ENCODE measurements around the gene LRP2.

The LRP2 gene

DNA sequence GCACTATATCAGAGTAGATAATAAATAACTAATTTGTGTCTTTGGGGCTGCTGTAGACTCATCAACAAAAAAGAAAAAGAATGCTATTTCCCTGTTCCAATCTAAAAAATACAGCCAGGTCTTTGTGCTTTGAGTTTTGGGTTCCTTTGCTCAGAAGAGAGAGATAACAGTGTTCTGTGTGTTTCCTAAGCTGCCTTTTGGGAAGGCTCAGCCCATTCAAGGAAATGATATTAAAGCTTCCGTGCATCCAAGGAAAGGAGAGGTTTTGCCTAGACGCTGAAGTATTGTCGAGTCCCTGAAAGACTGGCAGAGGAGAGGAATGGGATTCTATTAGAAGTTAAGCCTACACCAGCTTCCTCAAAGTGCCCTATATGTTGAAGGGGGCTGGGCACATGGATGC, 25.8 kb upstream of the LRP2 start:
- no peak overlapping the region for H3K4me3 ChIP-seq (ENCODE audit: low read length)
- TF ChIP-seq, protein P1, sequence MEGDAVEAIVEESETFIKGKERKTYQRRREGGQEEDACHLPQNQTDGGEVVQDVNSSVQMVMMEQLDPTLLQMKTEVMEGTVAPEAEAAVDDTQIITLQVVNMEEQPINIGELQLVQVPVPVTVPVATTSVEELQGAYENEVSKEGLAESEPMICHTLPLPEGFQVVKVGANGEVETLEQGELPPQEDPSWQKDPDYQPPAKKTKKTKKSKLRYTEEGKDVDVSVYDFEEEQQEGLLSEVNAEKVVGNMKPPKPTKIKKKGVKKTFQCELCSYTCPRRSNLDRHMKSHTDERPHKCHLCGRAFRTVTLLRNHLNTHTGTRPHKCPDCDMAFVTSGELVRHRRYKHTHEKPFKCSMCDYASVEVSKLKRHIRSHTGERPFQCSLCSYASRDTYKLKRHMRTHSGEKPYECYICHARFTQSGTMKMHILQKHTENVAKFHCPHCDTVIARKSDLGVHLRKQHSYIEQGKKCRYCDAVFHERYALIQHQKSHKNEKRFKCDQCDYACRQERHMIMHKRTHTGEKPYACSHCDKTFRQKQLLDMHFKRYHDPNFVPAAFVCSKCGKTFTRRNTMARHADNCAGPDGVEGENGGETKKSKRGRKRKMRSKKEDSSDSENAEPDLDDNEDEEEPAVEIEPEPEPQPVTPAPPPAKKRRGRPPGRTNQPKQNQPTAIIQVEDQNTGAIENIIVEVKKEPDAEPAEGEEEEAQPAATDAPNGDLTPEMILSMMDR (IDR thresholded peaks at IDR 0.05; ENCODE audit: insufficient read depth, low read depth, low read length, missing control alignments) = no peak
- no peak for DNase-seq (ENCODE audit: low read depth)

- DNase-seq (ENCODE audit: low read depth) = no peak
- TF ChIP-seq, protein P1 (IDR thresholded peaks at IDR 0.05; ENCODE audit: insufficient read depth, low read depth, low read length, missing control alignments) = no peak
Measured at GRCh38 chr2:169386722-169387121, 24.4 kb upstream of the LRP2 start.

GRCh38 chr2:169384816-169385215, 22.5 kb upstream of the LRP2 start:
- no peak overlapping the region for H3K4me3 ChIP-seq (ENCODE audit: low read length)
- no peak for DNase-seq (ENCODE audit: low read depth)
- TF ChIP-seq, protein P1 (IDR thresholded peaks at IDR 0.05; ENCODE audit: insufficient read depth, low read depth, low read length, missing control alignments) = no peak

More at GRCh38 chr2:169386722-169387121, 24.4 kb upstream of the LRP2 start:
- H3K4me3 ChIP-seq (ENCODE audit: low read length) = no peak overlapping the region

DNA sequence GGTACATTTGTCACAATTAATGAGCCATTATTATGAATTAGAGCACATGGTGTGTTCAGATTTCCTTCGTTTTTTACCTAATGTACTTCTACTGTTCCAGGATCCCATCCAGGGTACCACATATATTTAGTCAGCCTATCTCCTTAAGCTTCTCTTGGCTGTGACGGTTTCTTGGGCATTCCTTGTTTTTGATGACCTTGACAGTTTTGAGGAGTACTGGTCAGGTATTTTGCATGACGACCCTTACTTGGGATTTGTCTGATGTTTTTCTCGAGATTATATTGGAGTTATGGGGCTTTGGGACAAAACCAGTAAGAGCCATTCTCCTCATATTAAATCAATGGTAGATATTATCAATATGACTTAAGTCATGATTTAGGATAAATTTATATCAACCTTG, 10.2 kb upstream of the LRP2 start:
- DNase-seq (ENCODE audit: low read depth) = no peak
- TF ChIP-seq, protein P1 (IDR thresholded peaks at IDR 0.05; ENCODE audit: insufficient read depth, low read depth, low read length, missing control alignments) = no peak
- no peak overlapping the region for H3K4me3 ChIP-seq (ENCODE audit: low read length)

DNA sequence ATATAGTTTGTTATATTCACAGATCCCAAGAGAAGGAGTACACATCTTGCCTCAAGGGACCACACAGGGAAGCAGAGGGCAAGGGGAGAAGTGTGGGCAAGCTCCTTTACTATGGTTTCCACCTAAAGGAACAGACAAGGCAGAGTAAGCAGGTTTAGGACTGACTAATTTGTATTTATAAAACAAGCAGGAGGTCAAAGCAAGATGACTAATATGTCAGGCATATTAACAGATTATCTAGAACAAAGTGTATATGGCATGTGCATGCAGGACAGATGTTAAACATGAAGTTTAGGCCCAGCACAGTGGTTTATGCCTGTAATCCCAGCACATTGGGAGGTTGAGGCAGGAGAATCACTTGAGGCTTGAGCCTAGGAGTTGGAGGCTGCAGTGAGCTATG, 3.7 kb upstream of the LRP2 start:
- H3K4me3 ChIP-seq (ENCODE audit: low read length) = no peak overlapping the region
- peak; percentile 41 for DNase-seq (ENCODE audit: low read depth)
- TF ChIP-seq, protein P1 (IDR thresholded peaks at IDR 0.05; ENCODE audit: insufficient read depth, low read depth, low read length, missing control alignments) = no peak

GRCh38 chr2:169365029-169365480, 2.7 kb upstream of the LRP2 start:
- no peak for DNase-seq (ENCODE audit: low read depth)
- H3K4me3 ChIP-seq (ENCODE audit: low read length) = no peak overlapping the region
- TF ChIP-seq, protein P1 (IDR thresholded peaks at IDR 0.05; ENCODE audit: insufficient read depth, low read depth, low read length, missing control alignments) = no peak

- DNase-seq (ENCODE audit: low read depth) = peak; percentile 34
- TF ChIP-seq, protein P1 (IDR thresholded peaks at IDR 0.05; ENCODE audit: insufficient read depth, low read depth, low read length, missing control alignments) = no peak
- H3K4me3 ChIP-seq (ENCODE audit: low read length) = peak overlapping the region; percentile 27
Measured at GRCh38 chr2:169363560-169364150, 1.3 kb upstream of the LRP2 start.

Data from epithelial cell of esophagus (primary cell).